Measurements from ENCODE around the gene GALNT4. TPM values are rescaled to one million over a fixed set of nuclear protein-coding genes. Genes with fewer than 3 reads are reported as not detected.

The GALNT4 gene
- total and polyA plus RNA-seq, 2 of the 13 experiments (the other 11 are each of a cell fraction or from before 2014, with no cell fraction given): 4.9 to 6.8 TPM

- Histone ChIP-seq H3K4me1 (ENCODE audit: insufficient read depth, low read length) (peaks cover 23% of the 10 kb centered on the region), H3K36me3 (replicated peaks in 1 of 2; ENCODE audit: control insufficient read depth in 1 of 2, insufficient read depth in 2 of 2, low read length in 2 of 2) (no peaks in the 10 kb centered on the region), H3K4me2 (ENCODE audit: low read depth, low read length) (no peak overlapping the region), H3K27ac (ENCODE audit: extremely low read length, insufficient read depth, low read length) (no peak overlapping the region), H3K27me3 (ENCODE audit: control insufficient read depth in 1 of 2, insufficient read depth in 2 of 2, low read length in 2 of 2) (no peaks in the 10 kb centered on the region), H3K4me3 (replicated peaks in 1 of 3; ENCODE audit: insufficient read depth in 1 of 3, low read depth in 2 of 3, low read length in 3 of 3) (no peak overlapping the region), H4K20me1 (ENCODE audit: insufficient read depth, low read length) (no peaks in the 10 kb centered on the region), H3K9ac (ENCODE audit: insufficient read depth, low read depth, low read length) (no peak overlapping the region), H3K79me2 (ENCODE audit: insufficient read depth, low read length) (no peaks in the 10 kb centered on the region), H3K9me3 (ENCODE audit: low read length) (no peaks in the 10 kb centered on the region), H2AFZ (ENCODE audit: low read length) (no peak overlapping the region)
- FAIRE-seq (no peak), ATAC-seq (no peak), DNase-seq (ENCODE audit: low spot score) (no peak)
- intact Hi-C loops (cut with micrococcal nuclease; ENCODE audit: unreplicated experiment) (no loop called here), in situ Hi-C loops (cut with HindIII; ENCODE audit: extremely low pct_ligation_motif_present, low pct_unique_long_range_greater_than_20kb) (no loop called here)
- BruUV-seq (replicated peaks): no TSS peak
- 73% methylated on average over 5 of the region's 5 CpGs for WGBS (ENCODE audit: low lambda C conversion rate)
- ChIA-PET CTCF (ENCODE audit: low intra/inter-chr PET ratio, low total read pairs) (no interaction called here), POLR2A (no interaction called here)
- TF ChIP-seq GATAD1 (CRISPR knock-in tag; IDR thresholded peaks at IDR 0.05) (no peak), ZNF781 (CRISPR knock-in tag; IDR thresholded peaks at IDR 0.05; ENCODE audit: borderline replicate concordance, not compliant biosample characterization) (no peak), KDM5B (CRISPR knock-in tag; IDR thresholded peaks at IDR 0.05; ENCODE audit: borderline replicate concordance) (no peak), ZNF615 (CRISPR knock-in tag; IDR thresholded peaks at IDR 0.05; ENCODE audit: borderline replicate concordance) (no peak), MTERF4 (CRISPR knock-in tag; IDR thresholded peaks at IDR 0.05) (no peak), TCF7L2 (IDR thresholded peaks at IDR 0.05; ENCODE audit: low read depth, low read length) (no peak), HMGA1 (CRISPR knock-in tag; conservative IDR thresholded peaks at IDR 0.05) (no peak), TMF1 (CRISPR knock-in tag; IDR thresholded peaks at IDR 0.05; ENCODE audit: low read depth) (no peak), ZNF138 (CRISPR knock-in tag; IDR thresholded peaks at IDR 0.05; ENCODE audit: low read depth) (no peak), ZNF460 (CRISPR knock-in tag; IDR thresholded peaks at IDR 0.05; ENCODE audit: borderline replicate concordance) (no peak), CCDC6 (CRISPR knock-in tag; IDR thresholded peaks at IDR 0.05) (no peak), ZBTB3 (CRISPR knock-in tag; IDR thresholded peaks at IDR 0.05; ENCODE audit: borderline replicate concordance, low read depth) (no peak), RBFOX2 (IDR thresholded peaks at IDR 0.05; ENCODE audit: low read depth, low read length) (no peak), ZSCAN22 (CRISPR knock-in tag; IDR thresholded peaks at IDR 0.05) (no peak), ZBTB46 (CRISPR knock-in tag; IDR thresholded peaks at IDR 0.05; ENCODE audit: borderline replicate concordance) (no peak), ZGPAT (CRISPR knock-in tag; IDR thresholded peaks at IDR 0.05) (no peak), TERF1 (CRISPR knock-in tag; IDR thresholded peaks at IDR 0.05) (no peak), SCMH1 (CRISPR knock-in tag; IDR thresholded peaks at IDR 0.05; ENCODE audit: borderline replicate concordance) (no peak), HMG20B (CRISPR knock-in tag; conservative IDR thresholded peaks at IDR 0.05) (no peak), ZNF232 (CRISPR knock-in tag; IDR thresholded peaks at IDR 0.05; ENCODE audit: borderline replicate concordance) (no peak)
These were observed 48.6 kb upstream of the GALNT4 start for GRCh38 chr12:89573051-89573810.
